GM18873 (cell line): ENCODE measurements around the gene HECTD4.
"Not testable (repeated sequence)": the region's sequence is repeated elsewhere in the genome, so short reads cannot be mapped to it uniquely, and the experiment has no call there.

Experiments used
- ATAC-seq: cut with Tn5 transposase; IDR thresholded peaks from one replicate; pipeline ENCODE4 v1.9.1; 2021; ENCODE audit warnings: mild to moderate bottlenecking, moderate library complexity, moderate number of reproducible peaks; ENCODE audit not compliant: unreplicated experiment, low FRiP score

Gene HECTD4

GRCh38 chr12:112381883-112382796 is at the start of gene HECTD4:
HECTD4 (minus strand) TSS chr12:112382431; CDS start chr12:112382128, 303 bp downstream.
- peak; percentile 71 for ATAC-seq

GRCh38 chr12:112431965-112432364 is 49.7 kb upstream of the HECTD4 start:
- ATAC-seq, result no peak

- ATAC-seq, result no peak
Observed at GRCh38 chr12:112430929-112431328, 48.7 kb upstream of the HECTD4 start.

GRCh38 chr12:112427760-112428159 is 45.5 kb upstream of the HECTD4 start:
- ATAC-seq, result no peak

GRCh38 chr12:112425582-112426382 is 43.6 kb upstream of the HECTD4 start:
- no peak for ATAC-seq

GRCh38 chr12:112424126-112424525 is 41.9 kb upstream of the HECTD4 start:
- no peak for ATAC-seq

GRCh38 chr12:112422531-112422930 is 40.3 kb upstream of the HECTD4 start:
- ATAC-seq, result no peak

- no peak for ATAC-seq
Observed at GRCh38 chr12:112421363-112421762, 39.1 kb upstream of the HECTD4 start.

GRCh38 chr12:112420740-112421139 is 38.5 kb upstream of the HECTD4 start:
- ATAC-seq, result no peak

GRCh38 chr12:112419297-112420133 is 37.3 kb upstream of the HECTD4 start:
- peak; percentile 33 for ATAC-seq

- peak; percentile 52 for ATAC-seq
Observed at GRCh38 chr12:112418608-112419296, 36.5 kb upstream of the HECTD4 start, which contains the start of gene PTPN11. PTPN11 (plus strand) TSS chr12:112418947; CDS start chr12:112419112, 165 bp downstream.

- no peak for ATAC-seq
Observed at GRCh38 chr12:112418273-112418607, 36.0 kb upstream of the HECTD4 start.

- not testable (repeated sequence) for ATAC-seq
Observed at GRCh38 chr12:112415457-112415856, 33.2 kb upstream of the HECTD4 start.

- ATAC-seq, result no peak
Observed at GRCh38 chr12:112413855-112414625, 31.8 kb upstream of the HECTD4 start.

GRCh38 chr12:112409906-112410244 is 27.6 kb upstream of the HECTD4 start:
- ATAC-seq, result no peak

GRCh38 chr12:112409064-112409905 is 27.1 kb upstream of the HECTD4 start, which contains the start of gene RPL6:
RPL6 (minus strand) TSS chr12:112409605; CDS start chr12:112408656, 949 bp downstream.
- peak; percentile 58 for ATAC-seq

GRCh38 chr12:112408621-112409020 is 26.4 kb upstream of the HECTD4 start:
- ATAC-seq, result no peak

GRCh38 chr12:112407683-112408082 is 25.5 kb upstream of the HECTD4 start:
- ATAC-seq, result not testable (repeated sequence)
